ENCODE results near the gene BRD1. TPM values are rescaled to one million over a fixed set of nuclear protein-coding genes. Genes with fewer than 3 reads are reported as not detected.

BRD1 gene
- total RNA-seq, 4 donors from 2014 or later, result 15.6 to 25.2 (median 18.1) TPM

DNA sequence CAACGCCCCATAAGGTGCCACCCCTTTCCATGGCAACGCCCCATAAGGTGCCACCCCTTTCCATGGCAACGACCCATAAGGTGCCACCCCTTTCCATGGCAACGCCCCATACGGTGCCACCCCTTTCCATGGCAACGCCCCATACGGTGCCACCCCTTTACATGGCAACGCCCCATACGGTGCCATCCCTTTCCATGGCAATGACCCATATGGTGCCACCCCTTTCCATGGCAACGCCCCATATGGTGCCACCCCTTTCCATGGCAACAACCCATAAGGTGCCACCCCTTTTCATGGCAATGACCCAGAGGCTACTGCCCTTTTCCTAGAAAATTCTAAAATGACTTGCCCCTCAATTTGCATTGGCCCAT is 72.1 kb downstream of the BRD1 start:
- intact Hi-C loops (cut with DNase I; ENCODE audit: low total_unique reads), result no loop called here
- Histone ChIP-seq H3K36me3 (no peaks in the 10 kb centered on the region), H3K27ac (no peak overlapping the region), H3K4me1 (peaks cover 0 to 8% of the 10 kb centered on the region in 2 donors), H3K9me3 (no peaks in the 10 kb centered on the region), H3K27me3 (peaks cover 0 to 3% (median 0%) of the 10 kb centered on the region in 3 donors), H3K4me3 (no peak overlapping the region)
- DNase-seq (no peak), ATAC-seq (no peak)
- TF ChIP-seq POLR2A (IDR thresholded peaks at IDR 0.05), result no peak
- TF ChIP-seq, protein P1, sequence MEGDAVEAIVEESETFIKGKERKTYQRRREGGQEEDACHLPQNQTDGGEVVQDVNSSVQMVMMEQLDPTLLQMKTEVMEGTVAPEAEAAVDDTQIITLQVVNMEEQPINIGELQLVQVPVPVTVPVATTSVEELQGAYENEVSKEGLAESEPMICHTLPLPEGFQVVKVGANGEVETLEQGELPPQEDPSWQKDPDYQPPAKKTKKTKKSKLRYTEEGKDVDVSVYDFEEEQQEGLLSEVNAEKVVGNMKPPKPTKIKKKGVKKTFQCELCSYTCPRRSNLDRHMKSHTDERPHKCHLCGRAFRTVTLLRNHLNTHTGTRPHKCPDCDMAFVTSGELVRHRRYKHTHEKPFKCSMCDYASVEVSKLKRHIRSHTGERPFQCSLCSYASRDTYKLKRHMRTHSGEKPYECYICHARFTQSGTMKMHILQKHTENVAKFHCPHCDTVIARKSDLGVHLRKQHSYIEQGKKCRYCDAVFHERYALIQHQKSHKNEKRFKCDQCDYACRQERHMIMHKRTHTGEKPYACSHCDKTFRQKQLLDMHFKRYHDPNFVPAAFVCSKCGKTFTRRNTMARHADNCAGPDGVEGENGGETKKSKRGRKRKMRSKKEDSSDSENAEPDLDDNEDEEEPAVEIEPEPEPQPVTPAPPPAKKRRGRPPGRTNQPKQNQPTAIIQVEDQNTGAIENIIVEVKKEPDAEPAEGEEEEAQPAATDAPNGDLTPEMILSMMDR (IDR thresholded peaks at IDR 0.05 in 4 of 5, conservative IDR thresholded peaks at IDR 0.05 in 1 of 5), result no peak
- in situ Hi-C loops (cut with MboI; ENCODE audit: low sequenced_read_pairs in 4 of 4), result loop anchor here in 3 of 4 donors (25.0 kb wide), 1 partner anchor 282 kb away; no protein-coding TSS in a partner anchor

DNA sequence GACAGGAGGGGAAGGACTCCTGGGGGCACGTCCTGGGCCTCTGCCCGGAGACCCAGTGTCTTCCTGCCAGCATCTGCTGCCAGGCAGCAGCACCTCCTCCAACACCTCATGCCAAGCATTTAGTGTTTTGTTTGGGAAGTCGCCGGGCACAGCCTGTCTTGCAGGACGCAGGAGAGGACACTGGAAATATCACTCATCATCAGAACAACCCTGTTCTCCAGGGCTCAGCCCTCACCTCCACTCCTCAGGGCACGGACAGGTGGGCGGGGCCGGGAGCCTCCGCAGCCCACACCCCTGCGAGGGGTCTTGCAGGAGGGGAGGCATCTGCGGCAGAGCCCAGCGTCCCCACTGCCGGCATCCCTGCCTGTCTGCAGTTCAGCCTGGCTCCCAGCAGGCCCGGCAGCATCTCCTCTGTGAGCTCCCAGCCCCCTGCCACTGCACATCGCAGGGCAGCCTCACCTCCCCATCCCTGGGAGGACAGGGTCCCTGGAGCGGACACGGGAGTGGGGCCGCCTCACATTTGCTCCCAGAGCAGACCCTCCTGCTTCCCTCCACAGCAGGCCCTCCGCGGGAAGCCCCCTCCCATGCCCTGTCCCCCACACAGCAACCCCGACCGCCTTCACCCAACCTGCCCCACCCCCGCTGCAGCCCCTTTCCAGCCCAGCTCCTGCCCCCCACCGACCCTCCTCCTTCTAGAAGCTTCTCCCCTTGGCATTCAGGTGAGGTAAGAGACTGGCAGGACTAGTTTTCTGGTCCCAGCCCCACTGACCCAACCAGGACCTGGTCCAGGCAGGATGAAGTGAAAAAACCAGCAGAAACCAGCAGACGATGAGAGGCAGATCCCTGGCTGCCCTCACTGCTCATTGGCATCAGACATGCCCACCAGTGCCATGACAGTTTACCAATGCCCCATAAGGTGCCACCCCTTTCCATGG is 72.7 kb downstream of the BRD1 start:
- H3K27me3 ChIP-seq, result peaks cover 0 to 3% (median 0%) of the 10 kb centered on the region in 3 donors
- no peak overlapping the region for H3K4me3 ChIP-seq
- peaks cover 0 to 4% of the 10 kb centered on the region in 2 donors for H3K4me1 ChIP-seq
- H3K27ac ChIP-seq, result no peak overlapping the region
- ATAC-seq (no peak), DNase-seq (peak in 1 of 2 donors; percentile 5)
- no peaks in the 10 kb centered on the region for H3K36me3 ChIP-seq
- H3K9me3 ChIP-seq, result no peaks in the 10 kb centered on the region
- TF ChIP-seq POLR2A (IDR thresholded peaks at IDR 0.05), result no peak
- TF ChIP-seq, protein P1 (IDR thresholded peaks at IDR 0.05 in 4 of 5, conservative IDR thresholded peaks at IDR 0.05 in 1 of 5), result no peak
- intact Hi-C loops (cut with DNase I; ENCODE audit: low total_unique reads) (no loop called here), in situ Hi-C loops (cut with MboI; ENCODE audit: low sequenced_read_pairs in 4 of 4) (loop anchor here in 3 of 4 donors (25.0 kb wide), 1 partner anchor 282 kb away; no protein-coding TSS in a partner anchor)

DNA sequence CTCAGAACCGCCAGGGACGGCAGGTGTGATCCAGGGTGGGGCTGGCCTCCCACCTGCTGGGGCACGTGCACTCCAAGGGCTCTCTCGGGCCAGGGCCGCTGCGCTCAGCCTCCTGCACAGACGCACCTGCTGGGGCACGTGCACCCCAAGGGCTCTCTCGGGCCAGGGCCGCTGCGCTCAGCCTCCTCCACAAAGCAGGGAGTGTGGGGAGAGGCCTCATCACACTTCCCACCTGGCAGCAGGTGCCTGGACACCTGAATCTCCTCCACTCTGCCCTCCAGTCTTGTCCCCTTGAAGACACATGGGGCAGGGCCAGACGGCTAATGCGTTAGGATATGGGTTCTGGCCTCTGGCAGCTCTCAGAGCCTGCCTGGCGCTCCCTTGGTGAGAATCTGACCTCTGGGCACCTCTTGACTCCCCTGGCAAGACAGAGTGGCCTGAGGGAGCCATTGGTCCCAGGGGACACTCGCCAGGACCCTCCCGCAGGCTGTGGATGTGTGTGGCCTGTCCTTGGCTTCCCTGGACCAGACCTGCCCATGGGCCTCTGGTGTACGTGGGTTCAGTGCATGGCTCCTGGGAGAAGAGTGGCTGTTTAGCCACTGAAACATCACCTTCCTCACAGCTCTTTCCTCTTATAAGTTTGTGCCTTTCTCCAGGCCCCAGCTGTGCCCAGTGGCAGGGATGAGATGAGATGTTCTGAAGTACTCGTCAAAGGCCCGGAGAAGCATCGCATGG is 73.5 kb downstream of the BRD1 start:
- no peak for TF ChIP-seq POLR2A (IDR thresholded peaks at IDR 0.05)
- TF ChIP-seq, protein P1 (IDR thresholded peaks at IDR 0.05 in 4 of 5, conservative IDR thresholded peaks at IDR 0.05 in 1 of 5), result no peak
- in situ Hi-C loops (cut with MboI; ENCODE audit: low sequenced_read_pairs in 4 of 4) (loop anchor here in 3 of 4 donors (25.0 kb wide), 1 partner anchor 283 kb away; no protein-coding TSS in a partner anchor), intact Hi-C loops (cut with DNase I; ENCODE audit: low total_unique reads) (no loop called here)
- Histone ChIP-seq H3K4me1 (no peaks in the 10 kb centered on the region), H3K27me3 (peaks cover 0 to 3% (median 0%) of the 10 kb centered on the region in 3 donors), H3K27ac (no peak overlapping the region), H3K4me3 (no peak overlapping the region), H3K9me3 (no peaks in the 10 kb centered on the region), H3K36me3 (no peaks in the 10 kb centered on the region)
- DNase-seq (no peak), ATAC-seq (no peak)

DNA sequence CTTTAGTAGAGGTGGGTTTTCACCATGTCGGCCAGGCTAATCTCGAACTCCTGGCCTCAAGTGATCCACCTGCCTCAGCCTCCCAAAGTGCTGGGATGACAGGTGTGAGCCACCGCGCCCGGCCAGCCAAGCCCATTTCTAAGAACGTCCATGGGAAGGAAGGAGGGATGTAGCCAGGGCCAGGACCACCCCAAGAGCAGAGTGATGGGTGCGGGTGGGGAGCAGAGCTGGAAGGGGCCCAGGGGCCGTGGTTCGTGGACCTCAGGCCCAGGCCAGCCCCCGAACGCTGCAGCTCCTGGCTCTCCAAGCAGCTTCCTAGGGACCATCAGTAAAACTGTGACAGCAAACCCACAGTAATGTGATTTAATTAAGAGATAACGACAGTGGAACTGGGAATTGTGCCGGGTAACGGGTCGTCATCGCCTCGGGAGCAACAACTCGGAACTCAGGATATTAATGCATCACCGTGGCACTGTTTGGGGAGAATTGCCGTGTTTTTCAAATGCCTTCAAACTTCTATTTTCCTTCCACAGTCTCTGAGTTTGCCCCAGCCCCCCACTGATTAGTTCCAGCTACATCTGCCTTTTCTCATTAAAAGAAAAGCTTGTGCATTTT is 74.3 kb downstream of the BRD1 start:
- H3K4me3 ChIP-seq, result no peak overlapping the region

More for the DNA sequence above, 74.3 kb downstream of the BRD1 start:
- H3K27ac ChIP-seq, result no peak overlapping the region
- ATAC-seq, result no peak
- intact Hi-C loops (cut with DNase I; ENCODE audit: low total_unique reads) (no loop called here), in situ Hi-C loops (cut with MboI; ENCODE audit: low sequenced_read_pairs in 4 of 4) (loop anchor here in 3 of 4 donors (25.0 kb wide), 1 partner anchor 284 kb away; no protein-coding TSS in a partner anchor)
- TF ChIP-seq, protein P1 (IDR thresholded peaks at IDR 0.05 in 4 of 5, conservative IDR thresholded peaks at IDR 0.05 in 1 of 5), result no peak
- no peak for TF ChIP-seq POLR2A (IDR thresholded peaks at IDR 0.05)
- H3K4me1 ChIP-seq, result no peaks in the 10 kb centered on the region
- no peaks in the 10 kb centered on the region for H3K9me3 ChIP-seq
- H3K36me3 ChIP-seq, result no peaks in the 10 kb centered on the region
- DNase-seq, result no peak
- H3K27me3 ChIP-seq, result peaks cover 0 to 3% (median 0%) of the 10 kb centered on the region in 3 donors

Data from gastrocnemius medialis (tissue), 4 donors.